Measurements from ENCODE around the gene AK3.

The AK3 gene

DNA sequence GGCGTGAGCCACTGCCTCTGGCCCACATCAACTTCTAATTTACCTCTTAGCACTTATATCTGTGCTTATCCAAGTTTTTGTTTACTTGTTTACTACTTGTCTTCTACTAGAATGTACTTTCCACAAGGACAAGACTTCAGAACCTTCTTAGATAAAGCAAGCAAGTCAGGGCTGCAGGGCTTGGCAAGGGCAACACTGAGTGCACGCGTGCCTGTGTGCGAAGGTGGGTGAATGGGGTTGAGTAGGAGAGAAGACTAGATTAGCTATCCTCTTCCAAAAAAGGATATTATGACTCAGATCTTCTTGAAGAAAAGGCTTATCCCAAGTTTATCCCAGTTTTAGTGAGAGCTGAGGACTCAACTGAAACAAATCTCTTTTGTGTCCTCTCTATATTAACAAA, 19.3 kb downstream of the AK3 start:
- Histone ChIP-seq H3K9me3 (replicated peaks; ENCODE audit: insufficient read depth, low read length) (no peaks in the 10 kb centered on the region), H3K27ac (ENCODE audit: low read length) (no peak overlapping the region), H3K79me2 (ENCODE audit: low read length) (peaks cover 25% of the 10 kb centered on the region; the same call in 1 of the 2 replicates), H3K4me3 (ENCODE audit: low read length) (no peak overlapping the region), H2AFZ (ENCODE audit: low read length) (no peak overlapping the region), H3F3A (ENCODE audit: insufficient read depth, low read length) (no peaks in the 10 kb centered on the region), H4K20me1 (ENCODE audit: insufficient read depth, low read length) (no peaks in the 10 kb centered on the region), H3K9me2 (replicated peaks; ENCODE audit: insufficient read depth, low read length) (no peaks in the 10 kb centered on the region), H3K4me2 (ENCODE audit: low read depth, low read length) (no peak overlapping the region), H3K9ac (ENCODE audit: low read length) (no peak overlapping the region), H3K4me1 (ENCODE audit: low read length) (no peaks in the 10 kb centered on the region), H3K27me3 (replicated peaks; ENCODE audit: insufficient read depth, low read length) (no peaks in the 10 kb centered on the region), H3K36me3 (replicated peaks; ENCODE audit: insufficient read depth, low read length) (peaks cover 10% of the 10 kb centered on the region)
- TF ChIP-seq EZH2phosphoT487 (IDR thresholded peaks at IDR 0.05; ENCODE audit: low read length) (no peak), EZH2 (optimal IDR thresholded peaks at IDR 0.05; ENCODE audit: low read depth, low read length) (no peak)
- TF ChIP-seq, protein P1, sequence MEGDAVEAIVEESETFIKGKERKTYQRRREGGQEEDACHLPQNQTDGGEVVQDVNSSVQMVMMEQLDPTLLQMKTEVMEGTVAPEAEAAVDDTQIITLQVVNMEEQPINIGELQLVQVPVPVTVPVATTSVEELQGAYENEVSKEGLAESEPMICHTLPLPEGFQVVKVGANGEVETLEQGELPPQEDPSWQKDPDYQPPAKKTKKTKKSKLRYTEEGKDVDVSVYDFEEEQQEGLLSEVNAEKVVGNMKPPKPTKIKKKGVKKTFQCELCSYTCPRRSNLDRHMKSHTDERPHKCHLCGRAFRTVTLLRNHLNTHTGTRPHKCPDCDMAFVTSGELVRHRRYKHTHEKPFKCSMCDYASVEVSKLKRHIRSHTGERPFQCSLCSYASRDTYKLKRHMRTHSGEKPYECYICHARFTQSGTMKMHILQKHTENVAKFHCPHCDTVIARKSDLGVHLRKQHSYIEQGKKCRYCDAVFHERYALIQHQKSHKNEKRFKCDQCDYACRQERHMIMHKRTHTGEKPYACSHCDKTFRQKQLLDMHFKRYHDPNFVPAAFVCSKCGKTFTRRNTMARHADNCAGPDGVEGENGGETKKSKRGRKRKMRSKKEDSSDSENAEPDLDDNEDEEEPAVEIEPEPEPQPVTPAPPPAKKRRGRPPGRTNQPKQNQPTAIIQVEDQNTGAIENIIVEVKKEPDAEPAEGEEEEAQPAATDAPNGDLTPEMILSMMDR (IDR thresholded peaks at IDR 0.05; ENCODE audit: low read length) = no peak
- no peak for DNase-seq

DNA sequence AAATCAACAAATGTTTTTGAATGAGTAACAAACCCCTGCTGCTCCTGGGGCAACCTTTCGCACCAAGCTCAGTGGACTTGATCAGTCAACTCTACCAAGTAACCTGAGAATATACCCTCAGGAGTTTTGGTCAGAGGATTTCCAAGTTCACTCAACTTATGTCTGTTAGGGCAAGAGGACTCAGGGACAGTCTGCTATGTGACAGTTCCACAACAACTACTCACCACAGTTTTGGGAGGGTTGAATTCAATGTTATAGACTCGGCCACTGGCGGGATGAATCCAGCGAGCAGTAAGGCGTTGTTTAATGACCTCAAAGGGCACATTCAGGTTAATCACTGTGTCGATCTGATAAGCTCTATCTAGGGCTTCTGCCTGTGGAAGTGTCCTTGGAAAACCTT, 22.1 kb downstream of the AK3 start:
- H3K9me3 ChIP-seq (replicated peaks; ENCODE audit: insufficient read depth, low read length) = no peaks in the 10 kb centered on the region
- DNase-seq = no peak

DNA sequence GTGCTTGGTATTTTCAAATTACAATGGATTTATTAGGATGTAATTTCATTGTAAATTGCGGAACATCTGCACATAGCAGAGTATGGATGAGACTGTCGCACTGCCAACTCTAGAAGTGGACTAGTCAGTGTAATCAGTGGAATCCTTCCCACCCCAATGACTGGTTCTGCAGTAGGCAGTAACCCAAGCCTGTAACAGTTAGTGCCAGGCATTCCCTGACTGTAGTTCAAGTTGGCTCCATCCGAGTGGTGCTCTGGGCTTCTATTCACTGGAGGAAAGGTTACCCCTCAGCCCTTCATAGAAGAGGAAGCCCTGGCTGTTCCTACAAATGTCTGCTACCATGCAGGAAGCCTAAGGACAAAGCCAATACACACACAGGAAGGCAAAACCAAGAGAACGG, 23.2 kb downstream of the AK3 start:
- H3K79me2 ChIP-seq (ENCODE audit: low read length) = peaks cover 15% of the 10 kb centered on the region
- no peak overlapping the region for H2AFZ ChIP-seq (ENCODE audit: low read length)
- no peak for DNase-seq
- H3K36me3 ChIP-seq (replicated peaks; ENCODE audit: insufficient read depth, low read length) = peaks cover 10% of the 10 kb centered on the region
- no peak overlapping the region for H3K9ac ChIP-seq (ENCODE audit: low read length)
- peaks cover 8% of the 10 kb centered on the region for H3F3A ChIP-seq (ENCODE audit: insufficient read depth, low read length)
- H3K27me3 ChIP-seq (replicated peaks; ENCODE audit: insufficient read depth, low read length) = no peaks in the 10 kb centered on the region
- H3K9me3 ChIP-seq (replicated peaks; ENCODE audit: insufficient read depth, low read length) = no peaks in the 10 kb centered on the region
- H3K9me2 ChIP-seq (replicated peaks; ENCODE audit: insufficient read depth, low read length) = no peaks in the 10 kb centered on the region
- H3K4me1 ChIP-seq (ENCODE audit: low read length) = peaks cover 20% of the 10 kb centered on the region
- no peaks in the 10 kb centered on the region for H4K20me1 ChIP-seq (ENCODE audit: insufficient read depth, low read length)
- no peak overlapping the region for H3K4me3 ChIP-seq (ENCODE audit: low read length)
- H3K27ac ChIP-seq (ENCODE audit: low read length) = no peak overlapping the region
- TF ChIP-seq EZH2 (optimal IDR thresholded peaks at IDR 0.05; ENCODE audit: low read depth, low read length) (no peak), EZH2phosphoT487 (IDR thresholded peaks at IDR 0.05; ENCODE audit: low read length) (no peak)
- TF ChIP-seq, protein P1 (IDR thresholded peaks at IDR 0.05; ENCODE audit: low read length) = no peak
- no peak overlapping the region for H3K4me2 ChIP-seq (ENCODE audit: low read depth, low read length)

More for the DNA sequence above, 22.1 kb downstream of the AK3 start:
- H4K20me1 ChIP-seq (ENCODE audit: insufficient read depth, low read length) = no peaks in the 10 kb centered on the region
- peaks cover 10% of the 10 kb centered on the region for H3K36me3 ChIP-seq (replicated peaks; ENCODE audit: insufficient read depth, low read length)
- H3K9me2 ChIP-seq (replicated peaks; ENCODE audit: insufficient read depth, low read length) = no peaks in the 10 kb centered on the region
- no peak overlapping the region for H3K9ac ChIP-seq (ENCODE audit: low read length)
- no peak overlapping the region for H3K4me3 ChIP-seq (ENCODE audit: low read length)
- TF ChIP-seq EZH2phosphoT487 (IDR thresholded peaks at IDR 0.05; ENCODE audit: low read length) (no peak), EZH2 (optimal IDR thresholded peaks at IDR 0.05; ENCODE audit: low read depth, low read length) (no peak)
- TF ChIP-seq, protein P1 (IDR thresholded peaks at IDR 0.05; ENCODE audit: low read length) = no peak
- no peak overlapping the region for H3K27ac ChIP-seq (ENCODE audit: low read length)
- H3F3A ChIP-seq (ENCODE audit: insufficient read depth, low read length) = peaks cover 8% of the 10 kb centered on the region
- peaks cover 11% of the 10 kb centered on the region for H3K79me2 ChIP-seq (ENCODE audit: low read length)
- H3K27me3 ChIP-seq (replicated peaks; ENCODE audit: insufficient read depth, low read length) = no peaks in the 10 kb centered on the region
- H2AFZ ChIP-seq (ENCODE audit: low read length) = no peak overlapping the region
- peaks cover 19% of the 10 kb centered on the region for H3K4me1 ChIP-seq (ENCODE audit: low read length)
- no peak overlapping the region for H3K4me2 ChIP-seq (ENCODE audit: low read depth, low read length)
